Cerebellar nuclear complex (tissue), 1 donor: ENCODE results near the gene CERS6.
"Not testable (repeated sequence)": the region's sequence is repeated elsewhere in the genome, so short reads cannot be mapped to it uniquely, and the experiment has no call there.

Source experiments
- DNase-seq, 2 experiments: peaks; one replicate each; lab custom pipeline; 2025; lab: John Stamatoyannopoulos, UW

Gene CERS6

GRCh38 chr2:168501466-168502065 lies 45.5 kb downstream of the CERS6 start:
- DNase-seq, result no peak

GRCh38 chr2:168502852-168503251 lies 46.8 kb downstream of the CERS6 start:
- DNase-seq, result not testable (repeated sequence)

GRCh38 chr2:168503901-168504300 lies 47.8 kb downstream of the CERS6 start:
- no peak for DNase-seq

GRCh38 chr2:168504323-168504722 lies 48.3 kb downstream of the CERS6 start:
- DNase-seq, result no peak

- DNase-seq, result no peak
These were observed 54.2 kb downstream of the CERS6 start for GRCh38 chr2:168510125-168510756.

- DNase-seq, result no peak
These were observed 58.6 kb downstream of the CERS6 start for GRCh38 chr2:168514692-168515091.

- DNase-seq, result no peak
These were observed 59.4 kb downstream of the CERS6 start for GRCh38 chr2:168515502-168515901.

- DNase-seq, result no peak
These were observed 61.7 kb downstream of the CERS6 start for GRCh38 chr2:168517816-168518215.

GRCh38 chr2:168518555-168519066 lies 62.5 kb downstream of the CERS6 start:
- DNase-seq, result no peak

- DNase-seq, result no peak
These were observed 63.6 kb downstream of the CERS6 start for GRCh38 chr2:168519534-168520308.

GRCh38 chr2:168521053-168521741 lies 65.1 kb downstream of the CERS6 start:
- DNase-seq, result no peak

GRCh38 chr2:168522446-168522845 lies 66.4 kb downstream of the CERS6 start:
- DNase-seq, result no peak

GRCh38 chr2:168524005-168524404 lies 67.9 kb downstream of the CERS6 start:
- DNase-seq, result no peak

- DNase-seq, result no peak
These were observed 68.9 kb downstream of the CERS6 start for GRCh38 chr2:168525020-168525419.

- no peak for DNase-seq
These were observed 69.8 kb downstream of the CERS6 start for GRCh38 chr2:168525716-168526446.

GRCh38 chr2:168526641-168527040 lies 70.6 kb downstream of the CERS6 start:
- peak in 1 of 2 experiments; percentile 21 for DNase-seq

- no peak for DNase-seq
These were observed 71.9 kb downstream of the CERS6 start for GRCh38 chr2:168528016-168528415.

- no peak for DNase-seq
These were observed 72.4 kb downstream of the CERS6 start for GRCh38 chr2:168528469-168528868.

- no peak for DNase-seq
These were observed 73.2 kb downstream of the CERS6 start for GRCh38 chr2:168529054-168529833.

GRCh38 chr2:168529900-168530561 lies 74.0 kb downstream of the CERS6 start:
- no peak for DNase-seq
